Measurements from ENCODE around the gene MBTD1. TPM values are rescaled to one million over a fixed set of nuclear protein-coding genes. Genes with fewer than 3 reads are reported as not detected.

The MBTD1 gene
- total and polyA plus RNA-seq, 10 of the 15 experiments (the other 5 are each of a cell fraction or from before 2014, with no cell fraction given): 1.3 to 16.7 (median 9.5) TPM

GRCh38 chr17:51258756-51259563 is 889 bp downstream of the MBTD1 start:
- no peak for FAIRE-seq
- CTCF ChIA-PET: interaction anchor here (1.3 kb wide), 1 partner anchor 21 kb away, joined by 3 read pairs; no protein-coding TSS in a partner anchor
- SMC1A ChIA-PET (ENCODE audit: uncharacterized antibody, unreplicated experiment): interaction anchor here (0.8 to 1.0 kb wide), 2 partner anchors 14 to 21 kb away, joined by 3 read pairs; no protein-coding TSS in a partner anchor
- ATAC-seq: no peak
- TF ChIP-seq JUNB (IDR thresholded peaks at IDR 0.05): no peak
- peak; percentile 90 for TF ChIP-seq MXI1 (IDR thresholded peaks at IDR 0.05; ENCODE audit: low read depth, low read length)
- no peak for TF ChIP-seq SREBF2 (IDR thresholded peaks at IDR 0.05; ENCODE audit: low read length)
- TF ChIP-seq NFYB (IDR thresholded peaks at IDR 0.05; ENCODE audit: insufficient read depth, low read depth, low read length): 0 out of 2 replicates have a peak, but pooled peaks have one; percentile 23
- TF ChIP-seq SIN3A (IDR thresholded peaks at IDR 0.05; ENCODE audit: low read depth, low read length): peak; percentile 52; the same call in 1 of the 2 replicates
- peak; percentile 85; the same call in 1 of the 2 replicates for TF ChIP-seq MAX (IDR thresholded peaks at IDR 0.05; ENCODE audit: low read depth, low read length)
- peak; percentile 89 to 93 for TF ChIP-seq BHLHE40 (IDR thresholded peaks at IDR 0.05; ENCODE audit: borderline replicate concordance in 1 of 2, low read depth in 2 of 2, low read length in 1 of 2)
- peak; percentile 21; the same call in 1 of the 2 replicates for TF ChIP-seq SPI1 (IDR thresholded peaks at IDR 0.05; ENCODE audit: borderline replicate concordance, insufficient read depth, low read depth, low read length)
- no peak for TF ChIP-seq RELB (IDR thresholded peaks at IDR 0.05; ENCODE audit: low read depth)
- Histone ChIP-seq H3K27ac (ENCODE audit: control insufficient read depth, insufficient read depth) (peak overlapping the region; percentile 100), H3K4me3 (peak overlapping the region; percentile 92), H3K4me1 (ENCODE audit: control insufficient read depth, insufficient read depth, low read length) (peaks cover 8% of the 10 kb centered on the region), H3K79me2 (ENCODE audit: control insufficient read depth, insufficient read depth, low read length) (peaks cover 87% of the 10 kb centered on the region), H3K4me2 (ENCODE audit: control insufficient read depth, insufficient read depth) (peak overlapping the region; percentile 94), H3K27me3 (replicated peaks in 1 of 2; ENCODE audit: control insufficient read depth in 2 of 2, insufficient read depth in 2 of 2, low read length in 1 of 2) (no peaks in the 10 kb centered on the region), H4K20me1 (ENCODE audit: control insufficient read depth, insufficient read depth) (no peaks in the 10 kb centered on the region), H3K36me3 (ENCODE audit: control insufficient read depth in 2 of 2, insufficient read depth in 2 of 2, low read length in 1 of 2) (no peaks in the 10 kb centered on the region; a peak in 1 of 4 replicates), H3K9me3 (replicated peaks; ENCODE audit: control insufficient read depth, insufficient read depth, low read length) (no peaks in the 10 kb centered on the region), H2AFZ (ENCODE audit: control insufficient read depth, low read depth, low read length) (no peak overlapping the region), H3K9ac (ENCODE audit: control insufficient read depth, insufficient read depth, low read length) (peak overlapping the region; percentile 98)
- BruUV-seq (replicated peaks): TSS peak; percentile 48
- POLR2A ChIA-PET: no interaction called here
- DNase-seq (ENCODE audit: low read depth, low spot score): no peak
- RAD21 ChIA-PET (ENCODE audit: unreplicated experiment): interaction anchor here (1.4 kb wide), 1 partner anchor 93 kb away, joined by 5 read pairs; the partner anchor contains the start of gene NME2
- intact Hi-C loops (cut with micrococcal nuclease; ENCODE audit: unreplicated experiment): loop anchor here (10.0 kb wide), 1 partner anchor 394 kb away; the partner anchor contains the start of gene TOB1
- WGBS (ENCODE audit: insufficient coverage, insufficient replicate concordance, low lambda C conversion rate, missing lambda C conversion rate): under 1% methylated on average over 18 of the region's 18 CpGs
- in situ Hi-C loops (cut with MboI): no loop called here

All from GM12878 (cell line).